ENCODE results near the gene EFCAB14. TPM values are rescaled to one million over a fixed set of nuclear protein-coding genes. Genes with fewer than 3 reads are reported as not detected.

EFCAB14 gene
- total RNA-seq, 2 experiments from 2014 or later = 39.6 to 41.6 TPM

GRCh38 chr1:46635205-46635604 lies 83.7 kb downstream of the EFCAB14 start:
- POLR2A ChIA-PET = interaction anchor here (0.8 to 1.5 kb wide), 4 partner anchors 11 to 82 kb away, joined by 3 to 5 read pairs (median 4); partner anchors contain the start of gene MOB3C
- Mint-ChIP-seq H3K36me3 (ENCODE audit: low read depth) (peaks cover 14% of the 10 kb centered on the region), H3K4me3 (no peak overlapping the region), H3K4me1 (ENCODE audit: low read depth) (no peaks in the 10 kb centered on the region), H3K9me3 (no peaks in the 10 kb centered on the region), H3K27me3 (no peaks in the 10 kb centered on the region), H3K27ac (no peak overlapping the region)
- TF ChIP-seq CTCF (IDR thresholded peaks at IDR 0.05) = no peak
- intact Hi-C loops (cut with micrococcal nuclease) = no loop called here
- no peak for DNase-seq
- ATAC-seq = no peak
- CTCF ChIA-PET = interaction anchor here (0.9 to 1.8 kb wide), 2 partner anchors 11 to 108 kb away, joined by 4 to 6 read pairs; no protein-coding TSS in a partner anchor

GRCh38 chr1:46630719-46631118 lies 88.2 kb downstream of the EFCAB14 start:
- DNase-seq = no peak
- Mint-ChIP-seq H3K36me3 (ENCODE audit: low read depth) (peaks cover 11% of the 10 kb centered on the region), H3K27ac (no peak overlapping the region), H3K4me3 (no peak overlapping the region), H3K27me3 (no peaks in the 10 kb centered on the region), H3K9me3 (no peaks in the 10 kb centered on the region), H3K4me1 (ENCODE audit: low read depth) (no peaks in the 10 kb centered on the region)
- CTCF ChIA-PET = interaction anchor here (1.3 kb wide), 1 partner anchor 13 kb away, joined by 3 read pairs; no protein-coding TSS in a partner anchor
- POLR2A ChIA-PET = no interaction called here
- ATAC-seq = no peak
- TF ChIP-seq CTCF (IDR thresholded peaks at IDR 0.05) = no peak
- intact Hi-C loops (cut with micrococcal nuclease) = no loop called here

Other genes with a start within 250 kb of the EFCAB14 start
- under 1 TPM in 1 of 2 experiments, not detected in 1; 0.09 TPM for gene DMBX1, start 229.3 kb downstream of the EFCAB14 start, total RNA-seq
- gene KNCN, start 167.5 kb downstream of the EFCAB14 start, total RNA-seq = not detected
- 10 to 100 TPM; 31.1 to 35.5 TPM for gene MKNK1, start 114.8 kb downstream of the EFCAB14 start, total RNA-seq
- 1 to 10 TPM; 6.3 to 8.7 TPM for gene MOB3C, start 102.3 kb downstream of the EFCAB14 start, total RNA-seq
- 10 to 100 TPM; 40.3 to 41.8 TPM for gene ATPAF1, start 50.8 kb downstream of the EFCAB14 start, total RNA-seq
- not detected for gene TEX38, start 47.3 kb downstream of the EFCAB14 start, total RNA-seq
- not detected for gene CYP4B1, start 79.9 kb upstream of the EFCAB14 start, total RNA-seq
- gene CYP4A11, start 222.4 kb upstream of the EFCAB14 start, total RNA-seq = not detected